C4-2B (cell line): Measurements from ENCODE around the gene GCNT2.

Source experiments
- ZFX ChIP-seq: fragments of 450-650 bp; IDR thresholded peaks from 2 replicates; pipeline ENCODE4 v1.6.1; 2017
- TF ChIP-seq, protein P1 (sequence below): fragments of 450-650 bp; conservative IDR thresholded peaks from 2 replicates; pipeline ENCODE4 v1.5.1; 2017; ENCODE audit warnings: mild to moderate bottlenecking

- TF ChIP-seq, protein P1, sequence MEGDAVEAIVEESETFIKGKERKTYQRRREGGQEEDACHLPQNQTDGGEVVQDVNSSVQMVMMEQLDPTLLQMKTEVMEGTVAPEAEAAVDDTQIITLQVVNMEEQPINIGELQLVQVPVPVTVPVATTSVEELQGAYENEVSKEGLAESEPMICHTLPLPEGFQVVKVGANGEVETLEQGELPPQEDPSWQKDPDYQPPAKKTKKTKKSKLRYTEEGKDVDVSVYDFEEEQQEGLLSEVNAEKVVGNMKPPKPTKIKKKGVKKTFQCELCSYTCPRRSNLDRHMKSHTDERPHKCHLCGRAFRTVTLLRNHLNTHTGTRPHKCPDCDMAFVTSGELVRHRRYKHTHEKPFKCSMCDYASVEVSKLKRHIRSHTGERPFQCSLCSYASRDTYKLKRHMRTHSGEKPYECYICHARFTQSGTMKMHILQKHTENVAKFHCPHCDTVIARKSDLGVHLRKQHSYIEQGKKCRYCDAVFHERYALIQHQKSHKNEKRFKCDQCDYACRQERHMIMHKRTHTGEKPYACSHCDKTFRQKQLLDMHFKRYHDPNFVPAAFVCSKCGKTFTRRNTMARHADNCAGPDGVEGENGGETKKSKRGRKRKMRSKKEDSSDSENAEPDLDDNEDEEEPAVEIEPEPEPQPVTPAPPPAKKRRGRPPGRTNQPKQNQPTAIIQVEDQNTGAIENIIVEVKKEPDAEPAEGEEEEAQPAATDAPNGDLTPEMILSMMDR, result no peak
- TF ChIP-seq ZFX, result no peak
Observed at GRCh38 chr6:10481101-10481500, 40.0 kb upstream of the GCNT2 start.
